OCI-LY3 (cell line): Measurements from ENCODE around the gene HSPA12B.

Experiments used
- CTCF ChIP-seq: fragments of 200-600, 300-600 bp; sonication (generic); IDR thresholded peaks from 2 replicates; pipeline ENCODE4 v1.5.1; 2014; ENCODE audit warnings: antibody characterized with exemption, low read length, low read depth
- EZH2phosphoT487 ChIP-seq: fragments of 200-600 bp; shearing (Covaris generic); IDR thresholded peaks from 2 replicates; pipeline ENCODE4 v1.6.1; 2018; ENCODE audit warnings: antibody characterized with exemption, mixed run types, low read depth

- no peak for TF ChIP-seq CTCF
- no peak for TF ChIP-seq EZH2phosphoT487
These were observed 50.6 kb downstream of the HSPA12B start for GRCh38 chr20:3783068-3783489.
